ENCODE measurements around the gene OXT.

OXT gene

DNA sequence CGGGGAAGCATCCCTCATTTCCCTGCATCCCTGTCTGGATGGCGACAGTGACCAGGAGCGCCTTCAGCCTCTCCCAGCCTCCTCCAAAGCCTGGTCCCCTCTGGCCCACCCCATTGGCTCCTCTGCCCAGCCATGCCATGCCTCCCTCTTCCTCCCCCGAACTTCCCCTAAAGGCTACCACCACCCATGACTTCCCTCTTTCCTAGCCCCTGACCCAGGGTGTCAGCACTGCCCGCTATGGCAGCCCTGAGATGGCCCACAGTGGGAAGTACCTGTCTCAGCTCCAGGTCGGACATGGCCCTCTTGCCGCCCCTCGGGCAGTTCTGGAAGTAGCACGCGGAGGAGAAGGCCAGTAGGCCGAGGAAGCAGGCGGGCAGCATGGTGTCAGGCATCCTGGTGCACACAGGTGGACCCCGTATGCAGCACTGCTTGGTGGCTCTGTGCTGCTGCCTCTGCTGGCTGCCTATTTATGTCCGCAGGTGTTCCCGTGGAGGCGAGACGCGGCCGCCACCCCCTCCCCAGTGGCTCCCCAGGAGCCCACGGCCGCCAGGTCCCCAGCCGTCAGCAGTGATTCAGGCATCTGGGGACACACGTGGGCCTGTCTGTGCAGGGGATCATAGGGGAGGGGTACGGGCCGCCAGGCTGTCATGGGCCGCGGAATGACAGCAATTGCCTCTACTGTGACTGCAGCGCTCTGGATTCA, 13.0 kb downstream of the OXT start, which contains the start of gene AVP:
Gene AVP (minus strand): TSS at position 442 of the 703 bp plus-strand sequence. CDS start 50 bp downstream, at position 392.
- no peak within 1 kb of the TSS for H3K27ac ChIP-seq (ENCODE audit: low read depth, low read length)
- peaks cover 0 to 18% (median 4%) of the 10 kb centered on the region in 5 donors for H3K27me3 ChIP-seq (ENCODE audit: control insufficient read depth in 5 of 5, insufficient read depth in 4 of 5, low read length in 5 of 5)
- no peaks in the 10 kb centered on the region for H3K9me3 ChIP-seq (ENCODE audit: control insufficient read depth in 5 of 5, low read length in 5 of 5)
- no peak within 1 kb of the TSS for H3K4me3 ChIP-seq (ENCODE audit: low read depth in 1 of 5, low read length in 5 of 5)
- no peak within 1 kb of the TSS for H3K9ac ChIP-seq (ENCODE audit: low read length in 5 of 5)
- H3K4me1 ChIP-seq (ENCODE audit: control insufficient read depth in 5 of 5, insufficient read depth in 5 of 5, low read length in 5 of 5) = peaks cover 6 to 32% (median 24%) of the 10 kb centered on the region in 5 donors
- no peaks in the 10 kb centered on the region for H3K36me3 ChIP-seq (ENCODE audit: control insufficient read depth in 5 of 5, insufficient read depth in 5 of 5, low read length in 5 of 5)

DNA sequence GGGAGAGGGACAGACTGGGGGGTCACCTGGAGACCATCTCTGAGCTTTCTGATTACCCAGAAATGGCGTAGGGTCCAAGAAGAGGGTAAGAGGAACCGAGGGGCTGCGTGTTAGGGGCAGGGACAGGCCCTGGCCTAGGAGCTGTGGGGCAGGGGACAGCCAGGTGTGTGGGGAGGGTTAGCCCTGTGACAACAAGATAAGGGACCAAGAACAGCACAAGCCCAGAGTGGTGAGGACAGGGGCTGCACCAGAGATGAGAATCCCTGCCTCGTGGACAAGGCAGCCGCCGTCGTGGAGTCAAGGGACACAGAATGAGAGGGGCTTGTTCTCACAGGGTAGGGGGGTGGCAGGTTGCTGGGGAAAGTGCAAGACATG, 13.6 kb downstream of the OXT start:
- no peak overlapping the region for H3K9ac ChIP-seq (ENCODE audit: low read length in 5 of 5)
- peaks cover 0 to 18% (median 4%) of the 10 kb centered on the region in 5 donors for H3K27me3 ChIP-seq (ENCODE audit: control insufficient read depth in 5 of 5, insufficient read depth in 4 of 5, low read length in 5 of 5)
- peaks cover 6 to 32% (median 24%) of the 10 kb centered on the region in 5 donors for H3K4me1 ChIP-seq (ENCODE audit: control insufficient read depth in 5 of 5, insufficient read depth in 5 of 5, low read length in 5 of 5)
- no peak overlapping the region for H3K4me3 ChIP-seq (ENCODE audit: low read depth in 1 of 5, low read length in 5 of 5)
- H3K9me3 ChIP-seq (ENCODE audit: control insufficient read depth in 5 of 5, low read length in 5 of 5) = no peaks in the 10 kb centered on the region
- H3K27ac ChIP-seq (ENCODE audit: low read depth, low read length) = no peak overlapping the region
- no peaks in the 10 kb centered on the region for H3K36me3 ChIP-seq (ENCODE audit: control insufficient read depth in 5 of 5, insufficient read depth in 5 of 5, low read length in 5 of 5)

DNA sequence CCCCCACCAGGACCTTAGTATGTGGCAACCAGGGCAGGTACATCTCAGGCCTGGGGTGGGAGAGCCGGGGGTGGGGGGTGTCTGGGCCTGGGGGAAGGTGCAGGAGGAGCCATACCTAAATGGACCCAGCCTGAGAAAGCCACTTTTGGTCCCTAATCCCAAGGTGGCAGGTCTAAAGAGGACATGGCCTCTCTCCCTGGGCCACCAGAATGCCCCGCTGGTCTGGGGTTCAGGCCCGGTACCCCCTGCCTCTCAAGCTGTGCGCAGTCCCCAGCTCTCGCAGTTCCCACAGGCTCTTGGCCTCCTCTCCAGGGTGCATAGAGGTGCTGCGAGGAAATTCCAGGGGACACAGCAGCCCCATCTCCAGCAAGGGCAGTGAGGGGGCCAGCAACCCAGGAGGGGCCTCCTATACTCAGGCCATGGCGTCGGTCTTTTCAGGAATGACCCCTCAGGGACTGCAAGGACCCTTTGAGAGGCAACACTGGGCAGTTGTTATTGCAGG, 14.2 kb downstream of the OXT start:
- Histone ChIP-seq H3K9ac (ENCODE audit: low read length in 5 of 5) (no peak overlapping the region), H3K4me1 (ENCODE audit: control insufficient read depth in 5 of 5, insufficient read depth in 5 of 5, low read length in 5 of 5) (peaks cover 4 to 28% (median 21%) of the 10 kb centered on the region in 5 donors), H3K27me3 (ENCODE audit: control insufficient read depth in 5 of 5, insufficient read depth in 4 of 5, low read length in 5 of 5) (peaks cover 0 to 20% (median 4%) of the 10 kb centered on the region in 5 donors), H3K9me3 (ENCODE audit: control insufficient read depth in 5 of 5, low read length in 5 of 5) (no peaks in the 10 kb centered on the region), H3K27ac (ENCODE audit: low read depth, low read length) (no peak overlapping the region), H3K4me3 (ENCODE audit: low read depth in 1 of 5, low read length in 5 of 5) (no peak overlapping the region), H3K36me3 (ENCODE audit: control insufficient read depth in 5 of 5, insufficient read depth in 5 of 5, low read length in 5 of 5) (no peaks in the 10 kb centered on the region)

DNA sequence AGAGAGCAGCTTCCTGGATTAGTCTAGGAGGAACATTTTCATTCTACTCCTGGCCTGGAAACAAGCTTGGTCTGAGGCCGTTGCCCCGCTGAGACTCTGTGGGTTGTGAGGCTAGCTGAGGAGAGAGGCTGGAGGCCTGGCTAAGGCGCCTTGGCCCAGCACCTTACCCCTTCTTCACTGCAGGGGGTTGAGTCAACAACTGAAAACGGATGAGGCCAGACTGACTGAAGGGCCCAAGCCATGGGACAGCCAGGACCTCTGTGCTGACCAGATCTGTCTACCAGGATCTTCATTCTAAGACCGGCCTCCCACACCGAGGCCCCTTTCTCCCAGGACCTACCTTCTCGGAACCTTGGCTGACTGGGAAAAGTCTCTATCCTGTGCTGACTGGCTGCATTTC, 16.6 kb downstream of the OXT start:
- H3K9ac ChIP-seq (ENCODE audit: low read length in 5 of 5) = no peak overlapping the region
- peaks cover 0 to 14% (median 9%) of the 10 kb centered on the region in 5 donors for H3K4me1 ChIP-seq (ENCODE audit: control insufficient read depth in 5 of 5, insufficient read depth in 5 of 5, low read length in 5 of 5)
- H3K9me3 ChIP-seq (ENCODE audit: control insufficient read depth in 5 of 5, low read length in 5 of 5) = no peaks in the 10 kb centered on the region
- no peaks in the 10 kb centered on the region for H3K36me3 ChIP-seq (ENCODE audit: control insufficient read depth in 5 of 5, insufficient read depth in 5 of 5, low read length in 5 of 5)
- no peak overlapping the region for H3K27ac ChIP-seq (ENCODE audit: low read depth, low read length)
- H3K4me3 ChIP-seq (ENCODE audit: low read depth in 1 of 5, low read length in 5 of 5) = no peak overlapping the region
- H3K27me3 ChIP-seq (ENCODE audit: control insufficient read depth in 5 of 5, insufficient read depth in 4 of 5, low read length in 5 of 5) = peaks cover 0 to 13% (median 6%) of the 10 kb centered on the region in 5 donors

DNA sequence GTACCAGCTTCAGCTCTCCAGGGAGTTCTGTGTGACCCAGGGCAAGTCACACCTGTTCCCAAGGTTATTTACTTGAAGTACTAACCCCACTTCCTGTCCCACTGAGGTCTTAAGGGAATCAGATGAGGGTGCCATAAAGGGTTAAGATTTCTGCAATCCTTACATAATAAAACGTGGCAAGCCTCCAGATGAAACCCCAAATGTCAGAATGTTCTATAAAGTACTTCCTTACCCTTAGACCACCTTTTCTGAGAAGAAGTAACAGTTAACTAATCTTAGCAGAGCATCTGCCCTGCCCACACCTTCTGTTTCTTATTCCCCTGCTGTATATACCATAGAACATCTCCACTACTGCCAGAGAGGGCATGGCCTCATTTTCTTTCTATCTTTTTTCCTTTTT, 19.1 kb downstream of the OXT start:
- Histone ChIP-seq H3K36me3 (ENCODE audit: control insufficient read depth in 5 of 5, insufficient read depth in 5 of 5, low read length in 5 of 5) (no peaks in the 10 kb centered on the region), H3K4me3 (ENCODE audit: low read depth in 1 of 5, low read length in 5 of 5) (no peak overlapping the region), H3K9ac (ENCODE audit: low read length in 5 of 5) (no peak overlapping the region), H3K9me3 (ENCODE audit: control insufficient read depth in 5 of 5, low read length in 5 of 5) (no peaks in the 10 kb centered on the region), H3K27me3 (ENCODE audit: control insufficient read depth in 5 of 5, insufficient read depth in 4 of 5, low read length in 5 of 5) (peaks cover 0 to 5% (median 2%) of the 10 kb centered on the region in 5 donors), H3K27ac (ENCODE audit: low read depth, low read length) (no peak overlapping the region), H3K4me1 (ENCODE audit: control insufficient read depth in 5 of 5, insufficient read depth in 5 of 5, low read length in 5 of 5) (peaks cover 0 to 20% (median 14%) of the 10 kb centered on the region in 5 donors)

DNA sequence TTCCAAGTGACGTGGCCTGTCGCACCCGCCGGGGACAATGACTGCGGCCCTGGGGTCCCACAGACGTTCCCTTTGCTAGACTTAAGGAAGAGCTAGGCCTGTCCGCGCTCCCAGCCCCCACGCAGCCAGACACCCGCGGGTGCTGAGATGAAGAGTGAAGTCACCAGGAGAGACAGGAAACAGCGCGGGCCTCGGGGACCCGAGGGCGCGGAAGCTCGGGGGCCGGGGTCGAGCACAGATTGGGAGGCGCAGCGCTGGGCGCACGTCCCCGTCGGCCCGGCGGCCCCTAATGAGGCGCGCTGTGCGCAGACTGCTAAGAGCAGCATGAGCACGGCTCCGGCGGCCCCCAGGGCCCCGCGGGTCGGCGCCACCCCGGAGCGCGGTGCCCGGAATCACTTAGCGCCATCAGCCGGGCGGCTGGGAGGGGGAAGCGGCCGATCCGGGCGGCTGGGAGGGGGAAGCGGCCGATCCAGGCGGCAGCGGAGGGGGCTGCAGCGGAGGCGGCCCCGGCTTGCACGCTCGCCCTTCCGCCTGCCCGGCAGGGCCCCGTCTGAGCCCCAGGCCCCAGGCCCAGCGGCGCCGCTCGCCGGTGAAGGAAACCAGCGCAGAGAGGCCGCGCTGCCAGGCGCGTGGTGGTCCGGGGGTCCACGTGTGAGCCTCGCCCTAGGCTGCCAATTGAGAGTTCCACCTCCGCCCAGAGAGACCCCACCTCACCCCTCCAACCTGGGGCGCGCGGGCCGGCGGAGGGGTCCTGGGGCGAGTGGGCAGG, 21.4 kb downstream of the OXT start:
- peaks cover 0 to 5% (median 2%) of the 10 kb centered on the region in 5 donors for H3K27me3 ChIP-seq (ENCODE audit: control insufficient read depth in 5 of 5, insufficient read depth in 4 of 5, low read length in 5 of 5)
- H3K27ac ChIP-seq (ENCODE audit: low read depth, low read length) = no peak overlapping the region
- H3K9ac ChIP-seq (ENCODE audit: low read length in 5 of 5) = peak overlapping the region in 1 of 5 donors; percentile 32
- H3K36me3 ChIP-seq (ENCODE audit: control insufficient read depth in 5 of 5, insufficient read depth in 5 of 5, low read length in 5 of 5) = no peaks in the 10 kb centered on the region
- H3K9me3 ChIP-seq (ENCODE audit: control insufficient read depth in 5 of 5, low read length in 5 of 5) = no peaks in the 10 kb centered on the region
- peak overlapping the region in 4 of 5 donors; percentile 36 to 57 (median 48) for H3K4me3 ChIP-seq (ENCODE audit: low read depth in 1 of 5, low read length in 5 of 5)
- H3K4me1 ChIP-seq (ENCODE audit: control insufficient read depth in 5 of 5, insufficient read depth in 5 of 5, low read length in 5 of 5) = peaks cover 0 to 20% (median 14%) of the 10 kb centered on the region in 5 donors

DNA sequence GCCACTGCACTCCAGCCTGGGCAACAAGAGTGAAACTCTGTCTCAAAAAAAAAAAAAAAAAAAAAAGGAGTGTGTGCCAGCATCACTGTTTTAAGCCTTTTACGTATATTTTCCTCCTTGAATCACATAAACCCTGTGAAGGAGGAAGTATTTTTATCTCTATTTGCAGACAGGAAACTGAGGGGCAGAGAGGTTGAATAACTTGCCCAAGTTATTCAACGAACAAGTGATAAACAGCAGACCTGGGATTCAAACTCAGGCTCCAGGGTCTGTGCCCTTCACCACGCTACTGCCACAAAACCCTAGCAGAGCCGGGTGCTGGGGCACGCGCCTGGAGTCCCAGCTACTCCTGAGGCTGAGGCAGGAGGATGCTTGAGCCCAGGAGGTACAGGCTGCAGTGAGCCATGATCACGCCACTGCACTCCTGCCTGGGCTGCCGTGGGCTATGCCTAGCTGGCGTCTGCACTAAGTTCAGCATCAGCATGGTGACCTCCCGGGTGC, 22.5 kb downstream of the OXT start:
- no peak overlapping the region for H3K4me3 ChIP-seq (ENCODE audit: low read depth in 1 of 5, low read length in 5 of 5)
- H3K27ac ChIP-seq (ENCODE audit: low read depth, low read length) = no peak overlapping the region
- peaks cover 0 to 5% (median 2%) of the 10 kb centered on the region in 5 donors for H3K27me3 ChIP-seq (ENCODE audit: control insufficient read depth in 5 of 5, insufficient read depth in 4 of 5, low read length in 5 of 5)
- H3K9me3 ChIP-seq (ENCODE audit: control insufficient read depth in 5 of 5, low read length in 5 of 5) = no peaks in the 10 kb centered on the region
- no peak overlapping the region for H3K9ac ChIP-seq (ENCODE audit: low read length in 5 of 5)
- H3K4me1 ChIP-seq (ENCODE audit: control insufficient read depth in 5 of 5, insufficient read depth in 5 of 5, low read length in 5 of 5) = peaks cover 0 to 20% (median 14%) of the 10 kb centered on the region in 5 donors
- H3K36me3 ChIP-seq (ENCODE audit: control insufficient read depth in 5 of 5, insufficient read depth in 5 of 5, low read length in 5 of 5) = no peaks in the 10 kb centered on the region

DNA sequence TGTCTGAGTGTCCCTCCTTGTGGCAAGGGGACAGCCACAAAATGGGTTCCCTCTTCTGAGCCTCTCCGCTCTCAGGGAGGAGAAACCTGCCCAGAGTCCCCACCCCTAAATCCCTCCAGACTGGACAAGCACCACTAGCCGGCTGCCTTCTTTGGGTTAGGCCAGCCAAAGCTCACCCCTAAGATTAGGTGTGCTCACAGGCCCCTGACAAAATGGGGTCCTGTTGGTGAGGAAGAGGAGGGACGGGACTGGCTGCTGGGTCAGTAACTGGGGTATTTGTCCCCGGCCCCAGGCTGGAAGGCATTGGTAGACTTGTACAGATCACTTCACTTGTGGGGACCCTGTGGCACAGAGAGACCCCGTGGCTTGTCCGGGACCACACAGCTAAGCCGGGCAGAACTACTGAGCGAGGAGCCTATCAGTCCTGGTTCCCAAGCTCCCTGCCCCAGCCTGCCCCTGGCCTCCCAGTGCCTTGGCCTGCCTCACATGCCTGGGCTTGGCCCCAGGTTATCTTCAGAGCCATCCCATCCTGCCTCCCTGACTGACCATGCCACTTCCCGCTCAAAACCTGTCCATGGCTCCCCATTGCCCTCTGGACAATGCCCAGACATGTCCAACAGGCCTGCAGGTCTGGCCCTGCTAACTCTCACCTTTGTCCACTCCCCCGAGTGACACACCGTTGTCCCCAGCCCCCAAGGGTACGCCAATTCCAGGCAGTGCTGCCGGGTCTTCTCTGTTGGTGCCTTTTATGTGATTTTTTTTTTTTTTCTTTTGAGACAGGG, 23.6 kb downstream of the OXT start:
- Histone ChIP-seq H3K27ac (ENCODE audit: low read depth, low read length) (no peak overlapping the region), H3K9ac (ENCODE audit: low read length in 5 of 5) (no peak overlapping the region), H3K4me3 (ENCODE audit: low read depth in 1 of 5, low read length in 5 of 5) (no peak overlapping the region), H3K36me3 (ENCODE audit: control insufficient read depth in 5 of 5, insufficient read depth in 5 of 5, low read length in 5 of 5) (no peaks in the 10 kb centered on the region), H3K9me3 (ENCODE audit: control insufficient read depth in 5 of 5, low read length in 5 of 5) (no peaks in the 10 kb centered on the region), H3K27me3 (ENCODE audit: control insufficient read depth in 5 of 5, insufficient read depth in 4 of 5, low read length in 5 of 5) (peaks cover 0 to 5% (median 2%) of the 10 kb centered on the region in 5 donors), H3K4me1 (ENCODE audit: control insufficient read depth in 5 of 5, insufficient read depth in 5 of 5, low read length in 5 of 5) (peaks cover 0 to 20% (median 14%) of the 10 kb centered on the region in 5 donors)

DNA sequence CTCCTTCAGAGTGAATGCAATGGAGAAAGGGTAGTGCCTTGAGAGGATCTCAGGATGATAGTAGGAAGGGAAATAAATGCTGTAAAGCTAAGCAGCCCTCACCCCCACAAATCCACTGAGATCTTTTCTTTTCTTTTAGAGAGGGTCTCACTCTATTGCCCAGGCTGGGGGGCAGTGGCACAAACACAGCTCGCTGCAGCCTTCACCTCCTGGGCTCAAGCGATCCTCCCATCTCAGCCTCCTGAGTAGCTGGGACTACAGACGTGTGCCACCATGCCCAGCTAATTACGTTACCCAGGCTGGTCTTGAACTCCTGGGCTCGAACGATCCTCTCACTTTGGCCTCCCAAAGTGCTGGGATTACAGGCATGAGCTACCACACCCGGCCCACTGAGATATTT, 29.1 kb downstream of the OXT start:
- Histone ChIP-seq H3K4me1 (ENCODE audit: control insufficient read depth in 5 of 5, insufficient read depth in 5 of 5, low read length in 5 of 5) (no peaks in the 10 kb centered on the region), H3K27ac (ENCODE audit: low read depth, low read length) (no peak overlapping the region), H3K36me3 (ENCODE audit: control insufficient read depth in 5 of 5, insufficient read depth in 5 of 5, low read length in 5 of 5) (no peaks in the 10 kb centered on the region), H3K9ac (ENCODE audit: low read length in 5 of 5) (no peak overlapping the region), H3K27me3 (ENCODE audit: control insufficient read depth in 5 of 5, insufficient read depth in 4 of 5, low read length in 5 of 5) (no peaks in the 10 kb centered on the region), H3K4me3 (ENCODE audit: low read depth in 1 of 5, low read length in 5 of 5) (no peak overlapping the region), H3K9me3 (ENCODE audit: control insufficient read depth in 5 of 5, low read length in 5 of 5) (no peaks in the 10 kb centered on the region)
